Activated CD8-positive, alpha-beta memory T cell treated with anti-CD3 and anti-CD28 coated beads, Interleukin-2, amount 50 U/mL, for 24 hours (primary cell): ENCODE results near the gene CYP4F3.
"Not testable (repeated sequence)": the region's sequence is repeated elsewhere in the genome, so short reads cannot be mapped to it uniquely, and the experiment has no call there.

Experiments used
- DNase-seq: peaks from one replicate; pipeline ENCODE4 v3.0.0-alpha.2; 2020; ENCODE audit errors: extremely low read depth

Gene CYP4F3

GRCh38 chr19:15640294-15640903, at the start of gene CYP4F3:
TSS of gene CYP4F3 (plus strand) at chr19:15640897. CDS start at chr19:15641416, 519 bp downstream.
- no peak for DNase-seq

GRCh38 chr19:15591796-15592195, 48.9 kb upstream of the CYP4F3 start:
- DNase-seq, result no peak

- not testable (repeated sequence) for DNase-seq
Observed at GRCh38 chr19:15592506-15592905, 48.2 kb upstream of the CYP4F3 start.

- not testable (repeated sequence) for DNase-seq
Observed at GRCh38 chr19:15593766-15594165, 46.9 kb upstream of the CYP4F3 start.

GRCh38 chr19:15595069-15595468, 45.6 kb upstream of the CYP4F3 start:
- DNase-seq, result no peak

- not testable (repeated sequence) for DNase-seq
Observed at GRCh38 chr19:15607978-15608925, 32.4 kb upstream of the CYP4F3 start.

GRCh38 chr19:15609261-15609660, 31.4 kb upstream of the CYP4F3 start:
- DNase-seq, result no peak

- no peak for DNase-seq
Observed at GRCh38 chr19:15612342-15612741, 28.4 kb upstream of the CYP4F3 start.

GRCh38 chr19:15613338-15613737, 27.4 kb upstream of the CYP4F3 start:
- DNase-seq, result no peak

- no peak for DNase-seq
Observed at GRCh38 chr19:15614507-15615379, 26.0 kb upstream of the CYP4F3 start, which contains the start of gene CYP4F8. TSS of gene CYP4F8 (plus strand) at chr19:15615218. CDS start at chr19:15615617, 399 bp downstream.

- DNase-seq, result no peak
Observed at GRCh38 chr19:15615526-15615925, 25.2 kb upstream of the CYP4F3 start.

- no peak for DNase-seq
Observed at GRCh38 chr19:15616183-15616582, 24.5 kb upstream of the CYP4F3 start.

- DNase-seq, result no peak
Observed at GRCh38 chr19:15616627-15617270, 23.9 kb upstream of the CYP4F3 start.

- no peak for DNase-seq
Observed at GRCh38 chr19:15618321-15618720, 22.4 kb upstream of the CYP4F3 start.

- DNase-seq, result no peak
Observed at GRCh38 chr19:15621801-15622200, 18.9 kb upstream of the CYP4F3 start.

GRCh38 chr19:15622991-15623390, 17.7 kb upstream of the CYP4F3 start:
- DNase-seq, result no peak

- DNase-seq, result no peak
Observed at GRCh38 chr19:15623711-15624318, 16.9 kb upstream of the CYP4F3 start.

GRCh38 chr19:15628236-15629002, 12.3 kb upstream of the CYP4F3 start:
- no peak for DNase-seq

GRCh38 chr19:15629003-15629880, 11.5 kb upstream of the CYP4F3 start:
- DNase-seq, result peak; percentile 68
